HG03039 (cell line): ENCODE measurements around the gene KLF13.
A peak's percentile ranks its signal among the peaks of the same experiment; 100 is the strongest.

Experiments
- ATAC-seq: cut with Tn5 transposase; IDR thresholded peaks from one replicate; pipeline ENCODE4 v1.9.1; 2021; ENCODE audit warnings: mild to moderate bottlenecking, moderate library complexity; ENCODE audit not compliant: unreplicated experiment

The KLF13 gene

DNA sequence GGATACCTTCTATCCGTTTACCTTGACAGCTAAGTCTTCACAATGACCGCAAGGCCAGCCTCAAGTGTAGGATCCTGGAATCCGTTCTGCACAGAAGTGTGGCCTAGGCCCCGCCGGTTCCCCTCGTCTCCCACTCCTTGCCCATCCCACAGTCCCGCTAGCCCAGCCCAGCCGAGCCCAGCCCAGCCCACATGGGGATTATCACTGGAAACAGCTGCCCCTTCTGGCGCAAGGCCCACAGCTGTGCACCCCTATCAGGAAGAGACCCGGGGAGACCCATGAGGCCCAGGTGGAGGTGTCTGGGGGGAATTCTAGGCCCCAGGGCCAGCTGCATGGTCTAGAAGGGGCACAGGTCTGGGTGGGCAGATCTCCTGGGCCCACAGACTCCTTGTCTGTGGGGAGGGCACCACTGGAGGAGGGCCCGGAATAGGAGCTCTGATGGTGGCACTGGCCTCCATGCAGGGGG lies 27.9 kb upstream of the KLF13 start:
- ATAC-seq, result no peak

DNA sequence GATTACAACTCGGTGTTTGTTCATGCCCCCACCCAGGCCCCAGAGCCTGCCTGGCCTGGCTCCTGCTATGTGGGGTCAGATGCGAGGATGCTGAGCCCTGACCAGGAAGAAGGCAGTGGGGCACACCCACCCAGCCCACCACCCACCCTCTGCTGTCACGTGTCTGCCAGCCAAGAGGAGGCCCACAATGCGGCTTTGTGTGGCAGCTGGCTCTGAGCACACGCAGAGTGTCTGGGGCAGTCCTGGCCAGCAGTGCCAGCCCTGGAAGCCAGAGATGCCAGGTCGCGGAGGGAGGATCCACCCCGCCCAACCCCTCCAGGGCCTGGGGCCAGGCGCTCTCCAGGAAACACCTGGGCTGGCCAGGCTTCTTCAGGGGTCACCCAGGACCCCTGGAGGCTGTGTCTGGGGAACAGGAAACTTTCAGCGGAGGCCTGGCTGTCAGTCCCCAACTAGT lies 26.4 kb upstream of the KLF13 start:
- no peak for ATAC-seq

DNA sequence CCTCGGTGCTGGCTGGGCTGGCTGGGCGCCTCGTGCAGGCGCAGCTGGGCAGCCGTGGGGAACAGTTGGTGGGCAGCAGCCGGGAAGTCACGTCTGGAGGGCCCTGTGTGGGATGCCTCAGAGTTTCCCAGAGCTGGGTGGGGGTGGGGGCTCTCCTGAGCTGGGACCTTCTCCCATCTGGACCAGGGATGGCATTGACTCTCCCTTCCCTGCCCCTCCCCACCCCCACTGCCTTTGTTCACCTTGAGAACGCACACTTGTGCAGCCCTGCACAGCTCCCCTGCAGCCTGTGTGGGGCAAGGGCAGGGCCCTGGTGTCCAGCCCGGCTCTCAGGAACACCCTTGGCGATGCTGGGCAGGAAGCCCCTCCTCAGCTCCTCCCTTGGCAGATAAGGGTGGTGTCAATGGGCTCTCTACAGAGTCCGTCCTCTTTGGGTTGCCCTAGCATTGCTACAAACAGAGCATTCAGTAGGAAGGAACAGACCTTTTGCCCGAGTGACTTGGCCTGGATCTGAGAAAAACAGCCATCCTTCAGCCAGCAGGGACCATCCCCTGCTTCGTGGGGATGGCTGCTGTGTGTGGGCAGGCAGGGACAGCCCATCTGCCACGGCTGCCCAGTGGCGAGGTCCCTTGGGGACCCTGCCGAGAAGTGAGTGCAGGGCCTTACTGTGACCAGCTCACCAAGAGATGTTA lies 25.5 kb upstream of the KLF13 start:
- ATAC-seq, result no peak

DNA sequence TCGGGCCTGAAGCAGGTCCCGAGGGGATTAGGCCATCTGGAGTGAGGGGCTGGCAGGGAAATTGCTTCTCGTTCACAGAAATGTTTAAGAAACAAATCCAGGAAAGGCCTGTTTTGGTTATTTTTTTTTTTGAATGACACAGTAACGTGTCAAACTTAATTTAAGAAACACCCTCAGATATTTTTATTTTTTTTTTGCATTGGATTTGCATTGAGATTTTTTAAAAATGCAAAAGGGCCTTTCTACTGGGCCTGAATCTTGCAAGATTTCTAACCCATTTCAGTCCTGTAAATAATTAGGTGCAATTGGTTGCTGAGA lies 25.0 kb upstream of the KLF13 start:
- no peak for ATAC-seq

DNA sequence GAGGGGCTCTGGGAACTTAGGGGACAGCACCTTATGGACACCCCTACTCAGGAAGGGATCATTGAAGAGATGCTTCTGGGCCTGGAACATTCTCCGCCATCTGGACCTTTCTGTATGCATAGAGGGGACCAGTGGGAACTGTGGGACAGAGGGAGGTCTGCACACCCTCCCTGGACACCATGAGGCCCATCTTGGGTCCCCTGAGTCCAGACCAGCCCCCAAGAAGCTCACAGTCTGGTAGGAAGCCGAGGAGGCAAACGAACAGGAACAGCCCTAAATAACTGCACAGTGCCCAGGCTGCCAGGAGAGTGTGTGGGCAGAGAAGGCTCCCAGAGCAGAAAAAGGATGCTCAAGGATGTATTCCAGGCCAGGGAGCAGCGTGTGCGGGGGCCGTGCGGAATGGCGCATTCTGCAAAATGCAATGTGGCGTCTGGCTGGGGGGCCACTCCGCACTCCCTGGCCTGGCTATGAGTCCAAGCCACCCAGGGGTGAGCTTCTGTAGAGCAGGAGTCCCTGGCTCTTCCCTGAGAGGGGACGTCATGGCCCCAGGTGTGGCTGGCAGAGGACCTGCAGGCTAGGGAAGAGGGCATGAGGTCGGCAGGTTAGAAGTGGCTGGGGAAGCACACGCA lies 24.5 kb upstream of the KLF13 start:
- ATAC-seq, result no peak

DNA sequence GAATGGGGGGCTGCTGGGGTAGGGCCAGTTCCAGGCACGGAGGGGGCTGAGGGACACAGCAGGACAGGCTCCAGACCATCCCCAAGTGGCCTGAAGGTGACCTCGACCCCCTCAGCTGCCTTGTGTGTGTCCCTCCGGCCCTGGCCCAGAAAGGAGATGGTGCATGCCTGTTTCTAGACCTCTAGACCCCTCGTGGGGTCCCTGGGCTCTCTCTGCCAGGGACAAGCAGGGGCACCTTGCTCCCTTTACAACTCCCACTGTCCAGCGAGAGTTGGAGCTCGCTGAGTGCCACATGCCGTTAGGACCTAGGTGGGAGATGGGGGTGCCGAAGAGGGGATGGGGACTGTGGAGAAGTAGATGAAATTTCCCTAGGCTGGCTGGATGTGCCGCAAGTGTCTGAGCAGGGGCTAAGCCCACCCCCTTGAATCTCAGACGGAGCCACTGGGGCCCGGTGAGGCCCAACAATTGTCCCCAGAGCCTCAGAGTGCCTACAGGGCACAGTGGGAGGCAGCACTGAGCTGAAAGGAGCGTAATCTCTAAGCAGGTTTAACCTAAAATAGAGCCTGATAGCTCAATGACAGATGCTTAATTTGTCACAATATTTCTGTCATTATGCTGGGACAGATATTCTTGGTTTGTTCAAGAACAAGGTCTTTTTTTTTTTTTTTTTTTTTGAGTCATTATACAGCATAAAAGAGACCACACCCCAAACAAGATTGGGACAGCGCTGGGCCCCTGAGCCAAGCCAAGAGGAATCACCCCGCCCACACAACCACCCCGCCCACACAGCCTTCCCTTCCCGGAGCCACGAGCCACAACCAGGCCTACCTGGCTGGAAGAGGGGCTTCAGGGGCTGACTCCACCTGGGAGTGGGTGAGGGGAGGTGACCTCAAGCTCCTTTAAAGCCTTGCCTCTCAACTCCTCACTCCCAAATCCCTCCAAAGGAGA lies 23.6 kb upstream of the KLF13 start:
- no peak for ATAC-seq

DNA sequence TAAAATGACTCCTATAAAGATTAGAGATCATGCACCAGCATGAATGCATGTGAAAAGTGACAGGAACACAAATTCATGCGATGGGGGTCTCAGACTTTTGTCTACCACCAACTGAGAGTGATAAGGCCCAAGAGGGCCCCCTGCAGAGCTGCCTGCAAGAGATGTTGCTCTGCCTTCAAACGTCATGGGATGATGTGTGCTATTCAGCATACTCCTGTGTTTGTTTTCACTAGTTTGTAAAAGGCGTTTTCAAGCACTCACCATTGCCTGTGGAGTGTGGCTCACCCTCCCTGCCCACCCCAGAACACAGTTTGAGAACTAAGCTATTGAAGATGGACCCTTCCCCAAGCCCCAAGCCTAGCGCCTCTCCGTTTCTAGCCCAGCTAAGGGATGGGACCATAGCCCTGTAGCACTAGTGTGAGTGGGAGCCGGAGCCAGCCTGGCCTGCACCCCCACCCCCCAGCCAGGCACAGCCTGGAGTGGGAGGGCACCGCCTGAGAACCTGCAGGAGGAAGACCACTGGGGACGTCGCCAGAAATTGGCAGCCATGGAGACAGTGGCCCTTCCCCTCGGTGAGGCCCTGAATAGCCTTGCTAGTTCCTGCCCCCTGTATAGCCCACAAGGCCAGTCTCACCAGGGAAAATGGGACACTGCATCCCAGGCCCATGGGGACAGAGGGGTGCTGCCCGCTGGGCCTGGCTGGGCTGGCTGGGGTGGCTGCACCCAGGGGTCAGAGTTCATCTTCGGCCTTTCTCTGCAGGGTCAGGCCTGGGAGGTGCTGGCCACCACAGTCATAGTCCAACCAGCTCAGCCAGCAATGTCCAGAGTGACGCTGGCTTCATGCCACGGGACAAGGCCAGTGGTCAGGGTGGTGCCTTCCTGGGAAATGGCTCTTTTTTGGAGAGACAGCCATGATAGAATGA lies 22.6 kb upstream of the KLF13 start:
- ATAC-seq, result no peak

DNA sequence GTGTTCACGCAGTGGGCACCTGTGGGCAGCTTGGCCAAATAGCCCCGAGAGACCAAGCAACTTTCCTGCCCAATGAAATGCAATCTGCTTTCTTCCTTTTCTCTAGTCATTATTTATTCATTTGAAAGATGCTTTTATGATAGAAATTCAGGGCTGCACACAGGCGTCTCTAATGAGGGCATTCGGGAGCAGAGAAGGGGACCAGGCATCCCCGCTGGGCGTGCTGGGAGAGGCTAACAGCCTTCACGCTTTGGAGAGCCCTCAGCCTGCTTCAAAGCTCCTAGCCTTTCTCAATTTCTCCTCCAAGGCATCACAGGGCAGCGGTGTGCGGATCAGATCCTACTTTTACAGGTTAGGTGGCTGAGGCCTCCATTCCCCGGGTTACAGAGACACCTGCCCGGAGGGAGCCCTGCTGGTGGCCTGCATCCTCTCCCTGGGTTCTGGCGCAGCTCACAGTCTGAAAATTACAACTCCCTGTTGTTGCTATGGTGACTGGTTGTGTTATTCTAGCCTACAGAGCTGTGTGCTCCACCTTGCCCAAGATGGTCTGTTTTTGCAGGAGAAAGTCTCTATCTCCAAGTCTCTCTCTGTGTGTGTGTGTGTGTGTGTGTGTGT lies 21.8 kb upstream of the KLF13 start:
- no peak for ATAC-seq

DNA sequence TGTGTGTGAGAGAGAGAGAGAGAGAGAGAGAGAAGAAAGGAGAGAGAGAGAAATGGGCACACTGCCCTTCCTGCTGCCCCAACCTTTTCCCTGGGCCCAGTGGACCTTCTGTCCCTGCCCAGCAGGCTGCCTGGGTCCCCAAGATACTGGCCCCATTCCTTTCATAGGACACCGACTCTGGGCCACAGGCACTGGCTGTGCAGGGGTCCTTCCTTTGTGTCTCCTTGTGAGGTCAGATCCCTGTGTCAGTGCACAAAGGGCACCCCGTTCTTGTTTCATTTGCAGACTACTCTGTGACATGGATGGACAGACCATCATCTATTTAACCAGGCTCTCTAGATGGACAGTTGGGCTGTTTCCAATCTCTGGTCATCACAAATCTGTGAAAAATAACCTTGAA lies 21.3 kb upstream of the KLF13 start:
- ATAC-seq, result no peak

DNA sequence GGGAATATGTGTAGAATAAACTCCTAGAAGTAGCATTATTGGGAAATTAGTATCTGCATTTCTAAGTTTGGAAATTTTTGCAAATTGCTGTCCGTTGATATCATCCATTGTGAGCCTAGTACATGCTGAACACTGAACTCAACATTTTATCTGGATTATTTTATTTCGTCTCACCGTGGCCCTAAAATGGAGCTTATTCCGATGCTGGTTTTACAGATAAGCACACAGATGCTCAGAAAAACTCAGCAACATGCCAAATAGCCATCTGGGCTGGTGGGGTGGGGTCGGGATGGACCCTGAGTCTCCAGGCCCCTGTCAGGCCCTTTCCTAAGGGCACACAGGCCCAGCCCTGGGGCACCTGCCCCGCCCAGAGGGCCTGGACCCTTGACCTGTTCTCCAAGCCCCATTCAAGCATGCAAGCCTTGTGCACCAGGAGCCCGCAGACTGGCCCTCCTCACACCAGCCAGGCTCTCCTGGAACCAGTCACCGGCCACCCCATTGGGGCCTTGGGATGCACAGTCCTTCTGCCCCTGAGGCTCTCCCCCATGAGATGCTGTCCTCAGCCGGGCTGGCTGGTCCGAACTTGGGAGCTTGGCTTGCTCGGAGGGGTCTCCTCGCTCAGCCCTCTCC lies 20.7 kb upstream of the KLF13 start:
- no peak for ATAC-seq

DNA sequence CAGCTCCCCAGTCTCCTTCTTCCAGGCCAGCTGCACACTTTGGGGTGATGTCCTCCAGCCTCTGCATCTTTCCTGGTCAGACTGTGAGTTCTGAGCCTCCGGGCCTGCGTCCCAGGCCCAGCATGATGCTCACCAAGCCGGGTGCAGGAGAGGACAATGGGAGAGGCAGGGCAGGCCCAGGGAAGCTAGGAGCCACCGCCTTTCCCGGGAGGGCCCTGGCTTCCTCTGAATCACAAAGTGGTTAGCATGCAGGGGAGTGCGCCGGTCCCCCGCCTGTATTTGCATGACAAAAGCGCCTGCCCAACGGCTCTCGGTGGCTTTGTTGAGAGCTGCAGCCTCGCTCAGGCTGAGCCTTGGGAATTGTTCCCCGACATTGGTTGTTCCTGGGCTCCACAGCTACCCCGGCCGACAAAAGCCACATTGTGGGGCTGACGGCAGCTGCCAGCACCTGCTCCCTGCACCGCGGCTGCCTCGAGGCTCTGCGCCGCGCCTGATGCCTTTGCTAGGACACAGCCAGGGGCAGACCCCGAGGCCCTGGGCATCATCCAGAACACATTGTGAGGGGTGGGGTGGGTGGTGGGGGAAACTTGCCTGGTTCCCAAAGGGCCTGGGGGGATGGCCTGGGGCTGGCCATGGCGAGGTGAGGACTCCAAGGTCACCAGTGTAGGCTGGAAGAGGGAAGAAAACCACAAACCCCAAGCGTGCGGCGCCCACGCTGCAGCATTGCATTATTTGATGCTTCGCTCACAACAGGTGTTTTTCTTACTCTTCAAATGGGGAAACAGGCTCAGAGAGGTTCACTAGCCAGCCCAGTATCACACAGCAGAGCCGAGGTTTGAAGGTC lies 20.0 kb upstream of the KLF13 start:
- no peak for ATAC-seq

DNA sequence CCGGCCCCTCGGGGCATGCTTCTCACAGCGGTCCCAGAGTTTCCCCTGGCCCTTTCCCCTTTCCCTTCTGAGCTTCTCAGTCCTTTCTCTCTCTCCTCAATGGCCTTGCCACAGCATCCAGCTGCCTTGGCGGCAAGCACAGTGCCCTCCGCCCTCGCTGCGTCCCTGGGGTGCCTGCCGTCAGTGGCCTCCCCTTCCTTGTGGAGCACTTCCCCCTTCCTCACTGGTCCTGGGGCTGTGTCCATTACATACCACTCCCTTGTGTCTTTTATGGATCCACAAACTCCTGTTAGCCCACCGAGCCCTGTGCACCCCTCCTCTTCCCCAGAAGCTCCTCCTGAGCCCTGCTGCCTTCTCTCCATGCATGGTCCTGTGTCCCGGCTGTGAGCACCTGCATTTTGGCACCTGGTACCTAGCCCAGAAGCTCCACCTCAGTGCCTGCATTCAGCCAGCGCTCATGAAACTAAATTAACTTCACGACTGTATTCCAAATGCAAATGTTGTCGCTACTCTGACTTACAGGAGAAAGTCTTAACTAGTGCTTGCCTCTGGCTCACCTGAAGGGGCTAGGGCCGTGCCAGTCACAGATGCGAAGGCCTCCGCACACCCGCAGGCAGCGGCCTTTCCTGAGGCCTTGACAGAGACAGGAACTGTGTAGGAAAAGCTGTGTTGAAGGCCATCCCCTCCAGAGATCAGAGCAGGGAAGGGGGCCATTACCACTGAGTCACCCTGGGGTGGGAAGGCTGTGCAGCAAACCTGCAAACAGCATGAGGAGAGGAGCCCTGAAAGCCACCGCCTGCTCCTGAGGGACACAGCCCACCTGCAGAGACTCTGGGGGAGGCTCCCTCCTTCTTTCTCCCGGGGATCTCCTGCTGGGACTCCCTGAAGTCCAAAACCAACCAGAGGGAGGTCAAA lies 19.1 kb upstream of the KLF13 start:
- no peak for ATAC-seq

DNA sequence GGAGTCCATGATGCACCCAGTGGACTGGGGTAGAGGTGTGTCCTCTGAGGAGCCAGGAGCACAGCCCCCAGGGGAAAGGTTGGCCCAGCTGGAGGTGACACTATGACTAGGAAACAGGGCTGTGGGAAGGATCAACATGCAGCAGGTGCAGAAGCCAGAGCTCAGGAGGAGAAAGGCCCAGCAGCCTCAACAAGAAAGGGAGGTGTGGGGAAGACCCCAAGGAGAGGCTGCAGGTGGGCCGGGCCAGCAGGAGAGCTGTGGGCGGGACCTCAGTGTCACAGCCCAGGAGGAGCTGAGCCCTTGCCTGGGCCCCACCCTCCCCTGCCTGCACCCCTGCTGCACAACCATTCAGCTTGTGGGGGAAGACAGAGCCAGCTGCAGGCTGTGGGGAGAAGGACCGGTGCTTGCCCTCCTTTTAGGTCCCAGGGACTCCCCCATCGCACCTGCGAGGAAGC lies 18.4 kb upstream of the KLF13 start:
- ATAC-seq, result peak; percentile 58

DNA sequence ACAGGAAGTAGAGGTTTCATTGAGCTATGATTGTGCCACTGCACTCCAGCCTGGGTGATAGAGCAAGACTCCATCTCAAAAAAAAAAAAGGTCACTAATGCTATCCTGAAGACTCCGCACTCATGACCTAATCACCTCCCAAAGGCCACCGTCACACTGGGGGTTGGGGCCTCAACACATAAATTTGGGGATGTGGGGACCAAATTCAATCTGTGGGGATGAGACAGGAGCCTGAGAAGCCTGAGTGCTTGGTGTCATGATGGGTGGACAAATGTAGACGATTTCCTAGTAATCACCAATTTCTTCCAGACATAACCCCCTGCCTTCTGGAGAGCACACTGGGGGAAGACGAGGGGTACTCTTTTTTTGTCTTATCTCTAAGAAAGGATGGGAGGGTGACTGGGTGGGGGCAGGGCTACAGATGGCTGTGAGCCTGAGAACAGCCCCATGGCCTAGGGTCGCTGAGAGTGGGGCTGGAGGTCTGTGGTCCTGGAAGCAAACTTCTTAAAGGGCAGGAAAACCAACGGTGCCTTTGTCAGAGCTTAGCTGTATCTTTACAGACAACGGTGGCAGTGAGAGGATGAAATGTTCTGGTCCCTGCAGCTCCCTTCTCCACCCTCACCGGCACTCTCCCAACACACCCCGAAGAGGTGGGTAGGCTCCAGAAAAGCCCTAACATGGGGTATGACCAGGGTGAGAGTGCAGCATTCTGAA lies 16.6 kb upstream of the KLF13 start:
- no peak for ATAC-seq

DNA sequence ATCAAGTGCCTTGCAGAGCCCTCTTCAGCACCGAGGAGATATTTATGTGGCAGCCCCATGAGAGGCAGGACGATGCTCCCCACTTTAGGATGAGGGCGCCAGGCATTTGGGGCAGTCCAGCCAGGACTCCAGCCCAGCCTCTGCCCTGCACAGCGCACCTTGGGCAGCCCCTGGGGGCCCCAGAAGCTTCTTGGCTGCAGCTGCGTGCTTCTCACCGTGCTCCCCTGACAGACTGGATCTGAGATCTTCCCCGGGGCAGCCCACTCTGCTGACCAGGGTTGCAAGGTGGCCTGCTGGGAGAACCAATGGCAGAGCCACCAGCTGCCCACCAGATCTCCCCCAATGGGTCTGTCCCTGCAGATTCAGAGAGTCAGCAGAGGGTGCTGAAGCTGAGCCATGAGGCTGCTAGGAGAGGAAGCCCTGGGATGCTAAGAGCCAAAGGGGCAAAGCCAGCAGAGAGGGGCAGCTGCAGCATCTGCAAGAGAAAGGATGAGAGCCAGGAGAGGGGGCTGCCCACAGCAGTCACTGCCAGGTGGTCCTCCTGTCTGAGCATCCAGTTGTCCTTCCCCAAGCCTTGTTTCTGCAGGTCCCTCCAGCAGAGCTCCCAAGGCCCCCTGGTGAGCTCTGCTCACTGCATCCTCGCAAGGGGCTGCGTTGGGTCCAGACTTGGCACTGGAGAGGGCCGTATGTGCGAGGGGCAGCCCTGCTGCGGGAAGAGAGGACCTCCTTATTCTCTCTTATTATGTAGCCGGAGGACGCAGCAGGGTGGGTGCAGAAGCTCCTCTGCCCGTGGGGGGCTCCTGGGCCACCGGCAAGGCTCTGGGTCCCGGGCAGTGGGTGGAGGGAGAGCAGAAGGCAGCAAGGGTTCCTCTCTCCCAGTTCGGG lies 14.7 kb upstream of the KLF13 start:
- ATAC-seq, result no peak

DNA sequence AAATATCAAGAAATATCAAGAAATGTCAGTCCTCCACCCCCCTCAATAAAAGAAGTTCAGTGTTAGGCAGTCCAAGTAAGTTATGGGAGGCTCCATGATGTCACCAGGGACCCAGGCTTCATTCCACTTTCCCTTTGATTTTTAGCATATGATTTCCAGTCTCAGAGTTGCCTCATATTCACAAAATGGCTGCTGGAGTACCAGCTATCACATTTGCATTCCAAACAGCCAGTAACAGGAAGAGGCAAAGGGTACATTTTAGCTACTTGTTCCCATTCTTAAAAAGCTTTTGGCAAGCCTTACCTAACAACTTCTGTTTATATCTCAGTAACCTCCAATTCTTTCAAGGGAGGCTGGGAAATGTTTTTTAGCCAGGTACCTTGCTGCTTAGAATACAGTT lies 13.4 kb upstream of the KLF13 start:
- no peak for ATAC-seq
